H1 (cell line): ENCODE results near the gene RBSN. TPM values are rescaled to one million over a fixed set of nuclear protein-coding genes. Genes with fewer than 3 reads are reported as not detected.

Experiments used
- CTCF ChIA-PET: fragments of 300-600 bp; sonication (Branson Sonifier 250); formaldehyde crosslinking; loops from one replicate; lab custom pipeline; 2021; ENCODE audit not compliant: partially characterized antibody; lab: Charles Lee
- POLR2A ChIA-PET: fragments of 300-600 bp; sonication (Branson Sonifier 250); formaldehyde crosslinking; loops from one replicate; lab custom pipeline; 2021; ENCODE audit warnings: inconsistent platforms; ENCODE audit not compliant: partially characterized antibody; lab: Charles Lee
- DNase-seq, 2 experiments: peaks; one replicate each; pipeline versions ENCODE4 v3.0.0 to v3.0.0-alpha.2; 2010 to 2022; ENCODE audit warnings: low spot score in 2 of 2, low read depth in 1 of 2, mixed read lengths in 1 of 2
- FAIRE-seq: peaks from 2 replicates; lab custom pipeline; 2011; peaks lifted over from hg19 to GRCh38; lab: Jason Lieb, UNC
- H2AFZ ChIP-seq: 2 replicates; pipeline ENCODE4 v1.8.1; 2012; ENCODE audit warnings: low read length, inconsistent platforms
- H2AK5ac ChIP-seq: 2 replicates; pipeline ENCODE4 v1.6.1; 2013; ENCODE audit warnings: low read depth, low read length
- H2BK120ac ChIP-seq: replicated peaks from 2 replicates; pipeline ENCODE3; 2013; ENCODE audit warnings: low read depth, low read length, inconsistent platforms
- H2BK12ac ChIP-seq: 2 replicates; pipeline ENCODE4 v1.6.1; 2013; ENCODE audit warnings: low read depth, low read length
- H2BK15ac ChIP-seq: 2 replicates; pipeline ENCODE4 v1.6.1; 2013; ENCODE audit warnings: low read length
- H2BK20ac ChIP-seq: 2 replicates; pipeline ENCODE4 v1.6.1; 2013; ENCODE audit warnings: low read length
- H2BK5ac ChIP-seq: 2 replicates; pipeline ENCODE4 v1.6.1; 2013; ENCODE audit warnings: low read depth, low read length
- H3K14ac ChIP-seq: 2 replicates; pipeline ENCODE4 v1.6.1; 2013; ENCODE audit warnings: inconsistent platforms; ENCODE audit not compliant: insufficient read length
- H3K18ac ChIP-seq: 2 replicates; pipeline ENCODE4 v1.6.1; 2013; ENCODE audit warnings: low read length; ENCODE audit errors: extremely low read depth
- H3K23ac ChIP-seq: 2 replicates; pipeline ENCODE4 v1.6.1; 2013; ENCODE audit warnings: inconsistent platforms; ENCODE audit not compliant: insufficient read length
- H3K23me2 ChIP-seq: 2 replicates; pipeline ENCODE4 v1.6.1; 2013; ENCODE audit warnings: low read depth, low read length
- H3K27ac ChIP-seq: 2 replicates; pipeline ENCODE4 v1.6.1; 2011; ENCODE audit warnings: low read depth, low read length, inconsistent platforms
- H3K27me3 ChIP-seq, 4 experiments: replicated peaks in 1 of 4; 1 replicate in 1 of 4; 2 replicates in 3 of 4; pipeline versions ENCODE4 v1.6.1 to v1.8.1; 2011 to 2013; ENCODE audit warnings: low read length in 3 of 4, mild to moderate bottlenecking in 3 of 4, inconsistent platforms in 2 of 4, mixed read lengths in 2 of 4, moderate library complexity in 1 of 4; ENCODE audit not compliant: control insufficient read depth in 3 of 4, insufficient read depth in 3 of 4; ENCODE audit errors: extremely low read depth in 1 of 4
- H3K36me3 ChIP-seq, 4 experiments: 2 replicates each; pipeline versions ENCODE4 v1.6.1 to v1.8.1; 2011 to 2013; ENCODE audit warnings: mild to moderate bottlenecking in 4 of 4, low read length in 3 of 4, moderate library complexity in 2 of 4, control low read depth in 1 of 4, inconsistent platforms in 1 of 4; ENCODE audit not compliant: insufficient read depth in 4 of 4, control insufficient read depth in 2 of 4
- H3K4ac ChIP-seq: replicated peaks from 2 replicates; pipeline ENCODE3; 2013; ENCODE audit warnings: low read length, low read depth, mixed read lengths, inconsistent platforms; ENCODE audit not compliant: insufficient read length
- H3K4me1 ChIP-seq, 4 experiments: replicated peaks in 1 of 4; 1 replicate in 1 of 4; 2 replicates in 3 of 4; pipeline versions ENCODE4 v1.6.1 to v1.8.1; 2011 to 2013; ENCODE audit warnings: low read length in 3 of 4, inconsistent platforms in 2 of 4, mixed read lengths in 1 of 4; ENCODE audit not compliant: insufficient read depth in 4 of 4, control insufficient read depth in 3 of 4
- H3K4me2 ChIP-seq, 2 experiments: 2 replicates each; pipeline versions ENCODE4 v1.6.1 to v1.8.1; 2011 to 2013; ENCODE audit warnings: low read depth in 2 of 2, low read length in 2 of 2, control low read depth in 1 of 2, inconsistent platforms in 1 of 2, mild to moderate bottlenecking in 1 of 2; ENCODE audit not compliant: insufficient read depth in 1 of 2
- H3K4me3 ChIP-seq, 4 experiments: fragments of 200-600, 300-600 bp in 1 of 4; sonication (generic), shearing (Covaris generic), sonication (Bioruptor Twin) in 1 of 4; 2 replicates each; pipeline versions ENCODE4 v1.5.1 to v1.8.1; 2011 to 2016; ENCODE audit warnings: low read length in 4 of 4, low read depth in 3 of 4, control low read depth in 2 of 4, inconsistent platforms in 2 of 4, mild to moderate bottlenecking in 2 of 4, mixed read lengths in 1 of 4, moderate library complexity in 1 of 4; ENCODE audit not compliant: insufficient read depth in 2 of 4; ENCODE audit errors: extremely low read depth in 1 of 4
- H3K56ac ChIP-seq: replicated peaks from 2 replicates; pipeline ENCODE3; 2013; ENCODE audit warnings: low read depth, mild to moderate bottlenecking, mixed read lengths, low read length, inconsistent platforms; ENCODE audit not compliant: insufficient read length
- H3K79me1 ChIP-seq: 2 replicates; pipeline ENCODE4 v1.6.1; 2013; ENCODE audit warnings: low read depth, low read length, control low read depth
- H3K79me2 ChIP-seq, 2 experiments: 2 replicates each; pipeline versions ENCODE4 v1.6.1 to v1.8.1; 2012 to 2013; ENCODE audit warnings: low read length in 2 of 2, mild to moderate bottlenecking in 2 of 2, inconsistent platforms in 1 of 2; ENCODE audit not compliant: insufficient read depth in 2 of 2, control insufficient read depth in 1 of 2
- H3K9ac ChIP-seq, 4 experiments: replicated peaks in 1 of 4; 1 replicate in 1 of 4; 2 replicates in 3 of 4; pipeline versions ENCODE4 v1.6.1 to v1.8.1; 2011 to 2013; ENCODE audit warnings: low read depth in 3 of 4, low read length in 3 of 4, control low read depth in 2 of 4, mild to moderate bottlenecking in 2 of 4, moderate library complexity in 2 of 4, inconsistent platforms in 1 of 4; ENCODE audit errors: extremely low read depth in 1 of 4
- H3K9me3 ChIP-seq, 2 experiments: 2 replicates each; pipeline versions ENCODE4 v1.6.1 to v1.8.1; 2012 to 2013; ENCODE audit warnings: mild to moderate bottlenecking in 2 of 2, moderate library complexity in 2 of 2, control low read depth in 1 of 2, inconsistent platforms in 1 of 2, low read depth in 1 of 2, low read length in 1 of 2, mixed read lengths in 1 of 2; ENCODE audit not compliant: insufficient read depth in 2 of 2
- H4K20me1 ChIP-seq, 2 experiments: replicated peaks in 1 of 2; 2 replicates each; pipeline versions ENCODE3 to v1.8.1; 2011 to 2013; ENCODE audit warnings: inconsistent platforms in 2 of 2, low read length in 2 of 2, mild to moderate bottlenecking in 1 of 2; ENCODE audit not compliant: insufficient read depth in 2 of 2, control insufficient read depth in 1 of 2
- H4K5ac ChIP-seq: 2 replicates; pipeline ENCODE4 v1.6.1; 2013; ENCODE audit warnings: low read length, low read depth, mixed read lengths, inconsistent platforms; ENCODE audit not compliant: insufficient read length
- H4K8ac ChIP-seq: 2 replicates; pipeline ENCODE4 v1.8.0; 2013; ENCODE audit warnings: mild to moderate bottlenecking, moderate library complexity, low read length, inconsistent platforms; ENCODE audit not compliant: insufficient read depth; ENCODE audit errors: extremely low read depth
- H4K91ac ChIP-seq: replicated peaks from 2 replicates; pipeline ENCODE3; 2013; ENCODE audit warnings: low read length, mixed read lengths, inconsistent platforms; ENCODE audit not compliant: insufficient read length
- BACH1 ChIP-seq: IDR thresholded peaks from 2 replicates; pipeline ENCODE4 v1.6.1; 2012; ENCODE audit warnings: low read length, improper control_type of control experiment
- MAFK ChIP-seq: IDR thresholded peaks from 2 replicates; pipeline ENCODE4 v1.6.1; 2012; ENCODE audit warnings: low read depth, mild to moderate bottlenecking, improper control_type of control experiment, low read length
- POU5F1 ChIP-seq: IDR thresholded peaks from 2 replicates; pipeline ENCODE4 v1.6.1; 2011; ENCODE audit warnings: low read depth, mild to moderate bottlenecking, low read length, moderate library complexity
- ZNF274 ChIP-seq: IDR thresholded peaks from 2 replicates; pipeline ENCODE4 v1.7.0; 2012; ENCODE audit warnings: low read length, borderline replicate concordance; ENCODE audit errors: extremely low read depth
- WGBS, 2 experiments: shearing (Covaris generic) in 1 of 2; methylation state at CpG; one replicate each; pipeline versions ENCODE4 v1.1.6 to v1.1.7; 2013 to 2015; ENCODE audit warnings: low lambda C conversion rate in 2 of 2, mixed read lengths in 2 of 2, inconsistent platforms in 1 of 2, low coverage in 1 of 2, missing lambda C conversion rate in 1 of 2; ENCODE audit not compliant: insufficient replicate concordance in 2 of 2, insufficient coverage in 1 of 2, insufficient read length in 1 of 2; ENCODE audit errors: extremely low coverage in 1 of 2, missing lambda C conversion rate in 1 of 2; 5-methylcytosine and 5-hydroxymethylcytosine counted together
- polyA plus RNA-seq, 7 experiments: library from polyadenylated mRNA; depleted of rRNA in 3 of 7; stranded (reverse) in 5 of 7; unstranded in 2 of 7; fragments of >200 nt in 5 of 7; fragments of 200-250 nt in 2 of 7; gene quantifications; 1 replicate in 5 of 7; 2 replicates in 1 of 7; 4 replicates in 1 of 7; pipeline versions ENCODE4 v1.2.1 to v1.2.3, GENCODE V29; 2011 to 2013; ENCODE audit warnings: missing spikeins in 2 of 7, mixed read lengths in 2 of 7
- total RNA-seq: library from RNA; stranded (reverse); fragmentation: NEBNext Ultra II Directional; extraction: Animal tissue kit (Norgen Biotek cat#: 25700); gene quantifications from 2 replicates; pipeline ENCODE4 v1.2.1, GENCODE V29; 2021

Gene RBSN
- total and polyA plus RNA-seq, 2 of the 8 experiments (the other 6 are each of a cell fraction or from before 2014, with no cell fraction given): 5.9 to 20.0 TPM

- H2BK15ac ChIP-seq: peak overlapping the region; percentile 65; the same call in 1 of the 2 replicates
- H3K23ac ChIP-seq: no peak overlapping the region
Measured at GRCh38 chr3:15117011-15117410, 18.1 kb upstream of the RBSN start.

More at GRCh38 chr3:15117011-15117410, 18.1 kb upstream of the RBSN start:
- ChIA-PET POLR2A (no interaction called here), CTCF (interaction anchor here (1.4 to 6.8 kb wide), 6 partner anchors 9 to 253 kb away, joined by 3 to 92 read pairs (median 6); partner anchors contain the start of gene CAPN7)
- Histone ChIP-seq H2BK12ac (0 out of 2 replicates have a peak overlapping the region, but pooled peaks have one; percentile 17), H4K20me1 (no peaks in the 10 kb centered on the region), H3K9ac (no peak overlapping the region), H2BK20ac (0 out of 2 replicates have a peak overlapping the region, but pooled peaks have one; percentile 32), H3K27me3 (peaks cover 0 to 3% (median 0%) of the 10 kb centered on the region in 4 experiments; a peak in 2 of 7 replicates), H3K27ac (no peak overlapping the region), H3K4me3 (no peak overlapping the region), H4K5ac (no peak overlapping the region), H3K79me1 (no peaks in the 10 kb centered on the region), H3K4ac (no peak overlapping the region), H2BK5ac (no peak overlapping the region), H4K8ac (no peak overlapping the region), H2BK120ac (peak overlapping the region; percentile 47), H4K91ac (no peak overlapping the region), H3K56ac (no peak overlapping the region), H3K36me3 (no peaks in the 10 kb centered on the region), H3K4me2 (no peak overlapping the region), H2AK5ac (no peak overlapping the region), H3K4me1 (peaks cover 1 to 18% (median 7%) of the 10 kb centered on the region in 4 experiments; a peak in 5 of 7 replicates), H3K23me2 (no peaks in the 10 kb centered on the region), H3K9me3 (no peaks in the 10 kb centered on the region), H2AFZ (no peak overlapping the region), H3K79me2 (no peaks in the 10 kb centered on the region), H3K14ac (no peak overlapping the region), H3K18ac (no peak overlapping the region)
- no peak for FAIRE-seq
- TF ChIP-seq ZNF274 (no peak), BACH1 (no peak), MAFK (no peak), POU5F1 (no peak)
- 96% methylated on average over 3 of the region's 3 CpGs; no CpG with 5 or more reads in 1 of the 2 experiments for WGBS, 2 experiments
- DNase-seq: no peak
